MM.1S (cell line): ENCODE results near the gene WDR76.
"Not testable (repeated sequence)": the region's sequence is repeated elsewhere in the genome, so short reads cannot be mapped to it uniquely, and the experiment has no call there.

Experiments
- CTCF ChIP-seq: fragments of 300-600 bp; sonication (generic); IDR thresholded peaks from 2 replicates; pipeline ENCODE4 v1.5.1; 2016; ENCODE audit warnings: antibody characterized with exemption, low read length, mixed read lengths
- EZH2 ChIP-seq: fragments of 300-600 bp; sonication (generic); optimal IDR thresholded peaks from 2 replicates; pipeline ENCODE3; 2017; ENCODE audit warnings: low read depth, mild to moderate bottlenecking, antibody characterized with exemption, low read length, mixed read lengths

GRCh38 chr15:43830691-43831275 lies 4.0 kb downstream of the WDR76 start:
- TF ChIP-seq CTCF, EZH2: not testable (repeated sequence)
